Urinary bladder (tissue), 4 donors: ENCODE data around the gene CHST3. TPM values are rescaled to one million over a fixed set of nuclear protein-coding genes. Genes with fewer than 3 reads are reported as not detected.

Experiments used
- DNase-seq: peaks from one replicate; pipeline ENCODE4 v3.0.0-alpha.2; 2015; ENCODE audit errors: extremely low spot score
- H3K27ac ChIP-seq: one replicate; pipeline ENCODE4 v1.5.1; 2013; ENCODE audit warnings: low read depth, mild to moderate bottlenecking, moderate library complexity
- H3K36me3 ChIP-seq: one replicate; pipeline ENCODE4 v1.6.1; 2013; ENCODE audit warnings: mild to moderate bottlenecking, moderate library complexity; ENCODE audit not compliant: insufficient read depth
- H3K4me1 ChIP-seq: one replicate; pipeline ENCODE4 v1.6.1; 2013; ENCODE audit warnings: mild to moderate bottlenecking, moderate library complexity; ENCODE audit not compliant: insufficient read depth
- H3K4me3 ChIP-seq: one replicate; pipeline ENCODE4 v1.5.1; 2013; ENCODE audit warnings: low read depth, low read length
- WGBS: extraction: QIAGEN DNeasy Blood & Tissue Kit; methylation state at CpG from one replicate; pipeline ENCODE4 v1.1.7; 2013; 5-methylcytosine and 5-hydroxymethylcytosine counted together
- polyA plus RNA-seq: library from polyadenylated mRNA; stranded (reverse); fragments of 200-250 nt; gene quantifications from one replicate; pipeline ENCODE4 v1.2.3, GENCODE V29; 2013
- total RNA-seq: library from RNA; depleted of rRNA; stranded (reverse); fragments of >200 nt; gene quantifications from one replicate; pipeline ENCODE4 v1.2.3, GENCODE V29; 2014
- donor health status: healthy with polysubstance abuse.
- donor health status: healthy.

Gene CHST3
- total and polyA plus RNA-seq, 2 donors, result 15.9 to 17.1 TPM

DNA sequence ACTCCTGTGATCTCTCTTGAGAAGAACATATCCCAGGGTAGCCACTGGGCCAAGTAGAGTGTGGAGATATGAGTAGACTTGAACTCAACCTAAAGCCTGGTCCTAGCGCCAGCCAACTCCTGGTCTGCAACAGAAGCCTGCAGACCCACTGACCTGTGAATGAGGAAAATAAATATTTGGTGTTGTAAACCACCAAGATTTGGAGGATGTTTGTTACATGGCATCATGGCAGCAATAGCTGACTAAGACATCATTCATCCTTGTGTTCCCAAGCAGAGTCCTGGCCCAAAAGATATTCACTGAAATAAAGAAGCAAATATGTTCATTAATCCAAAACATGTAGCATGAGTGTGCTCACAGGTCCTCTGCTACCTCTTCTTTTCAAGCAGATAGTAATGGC lies 26.0 kb upstream of the CHST3 start:
- no peaks in the 10 kb centered on the region for H3K4me1 ChIP-seq
- no peak overlapping the region for H3K27ac ChIP-seq
- WGBS, result 97% methylated on average over 1 of the region's 1 CpG
- no peaks in the 10 kb centered on the region for H3K36me3 ChIP-seq
- H3K4me3 ChIP-seq, result no peak overlapping the region
- DNase-seq, result no peak

DNA sequence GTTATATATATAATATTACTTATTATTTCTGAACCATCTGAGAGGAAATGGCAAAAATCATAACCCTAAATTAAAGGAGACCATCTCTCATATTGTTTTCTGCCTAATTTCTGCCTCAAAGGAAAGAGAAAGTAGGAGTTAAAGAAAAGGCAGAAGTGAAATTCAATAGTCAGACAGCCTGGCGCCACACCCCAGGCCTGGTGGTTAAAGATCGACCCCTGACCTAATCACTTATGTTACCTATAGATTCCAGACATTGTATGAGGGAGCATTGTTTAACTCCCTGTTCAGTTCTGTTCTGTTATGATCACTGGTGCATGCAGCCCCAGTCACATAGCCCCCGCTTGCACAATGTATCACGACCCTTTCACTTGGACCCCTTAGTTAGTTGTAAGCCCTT lies 24.9 kb upstream of the CHST3 start:
- Histone ChIP-seq H3K4me3 (no peak overlapping the region), H3K4me1 (no peaks in the 10 kb centered on the region), H3K36me3 (no peaks in the 10 kb centered on the region), H3K27ac (no peak overlapping the region)
- DNase-seq, result no peak
- WGBS, result 92% methylated on average over 4 of the region's 4 CpGs

DNA sequence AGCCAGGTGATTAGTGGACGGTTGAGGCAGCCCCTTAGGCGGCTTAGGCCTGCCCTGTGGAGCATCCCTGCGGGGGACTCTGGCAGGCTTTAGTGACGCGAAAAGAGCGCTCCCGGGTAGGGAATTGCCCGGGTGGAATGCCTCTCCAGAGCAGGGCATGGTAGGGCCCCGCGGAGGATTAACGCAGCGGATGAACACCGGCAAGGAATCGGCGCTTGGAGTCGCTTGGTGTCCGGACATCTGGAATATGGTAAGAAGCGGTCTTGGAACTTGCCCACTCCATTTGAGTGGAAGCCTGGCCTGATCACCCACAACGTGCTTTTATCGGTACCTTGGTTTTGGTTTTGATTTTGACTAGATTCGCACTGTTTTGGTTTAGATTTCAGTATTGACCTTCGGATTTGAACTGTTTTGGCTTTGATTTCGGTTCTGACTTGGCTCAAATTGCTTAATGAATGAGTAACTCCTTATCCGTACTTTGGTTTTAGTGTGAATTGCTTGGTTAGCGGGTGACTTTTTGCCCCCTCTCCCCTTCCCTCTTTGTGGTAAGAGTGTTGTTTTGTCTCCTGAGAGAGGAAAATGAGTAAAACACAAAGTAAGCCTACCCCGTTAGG lies 24.2 kb upstream of the CHST3 start:
- no peak for DNase-seq
- Histone ChIP-seq H3K27ac (no peak overlapping the region), H3K36me3 (no peaks in the 10 kb centered on the region), H3K4me1 (no peaks in the 10 kb centered on the region), H3K4me3 (no peak overlapping the region)
- 94% methylated on average over 26 of the region's 26 CpGs for WGBS

DNA sequence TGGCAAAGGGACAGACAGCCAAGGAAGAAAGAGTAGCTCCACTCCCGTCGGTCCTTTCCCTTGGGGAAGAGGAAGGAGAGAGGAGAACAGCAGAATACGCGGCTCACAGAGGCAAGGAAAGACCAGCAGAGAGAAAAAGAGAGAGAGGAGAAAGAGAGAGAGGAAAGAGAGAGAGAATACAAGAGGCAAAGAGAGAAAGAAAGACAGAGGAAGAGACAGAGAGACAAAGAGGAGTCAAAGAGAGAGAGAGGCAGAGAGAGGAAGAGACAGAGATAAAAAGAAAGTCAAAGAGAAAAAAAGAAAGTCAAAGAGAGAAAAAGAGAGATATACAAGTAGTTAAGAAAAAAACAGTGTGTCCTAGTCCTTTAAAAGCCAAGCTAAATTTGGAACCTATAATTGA lies 23.4 kb upstream of the CHST3 start:
- Histone ChIP-seq H3K4me1 (no peaks in the 10 kb centered on the region), H3K27ac (no peak overlapping the region), H3K36me3 (no peaks in the 10 kb centered on the region), H3K4me3 (no peak overlapping the region)
- no peak for DNase-seq
- WGBS, result 84% methylated on average over 4 of the region's 4 CpGs

DNA sequence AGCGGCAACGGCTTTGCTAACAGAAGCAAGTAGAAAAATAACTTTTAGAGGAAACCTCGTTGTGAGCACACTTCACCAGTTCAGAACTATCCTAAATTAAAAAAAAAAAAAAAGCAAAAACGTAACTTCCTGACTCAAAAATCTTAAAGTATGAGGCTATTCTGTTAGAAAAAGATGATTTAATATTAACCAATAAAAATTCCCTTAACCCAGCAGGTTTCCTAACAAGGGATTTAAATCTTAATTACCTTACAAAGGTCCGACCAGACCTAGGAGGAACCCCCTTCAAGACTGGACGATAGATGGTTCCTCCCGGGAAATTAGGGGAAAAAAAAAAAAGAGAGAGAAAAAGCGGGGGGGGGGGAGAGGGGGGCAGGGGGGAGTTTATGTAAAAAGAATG lies 22.9 kb upstream of the CHST3 start:
- H3K36me3 ChIP-seq, result no peaks in the 10 kb centered on the region
- no peak overlapping the region for H3K4me3 ChIP-seq
- H3K4me1 ChIP-seq, result no peaks in the 10 kb centered on the region
- no peak for DNase-seq
- WGBS, result 71% methylated on average over 8 of the region's 8 CpGs
- no peak overlapping the region for H3K27ac ChIP-seq

DNA sequence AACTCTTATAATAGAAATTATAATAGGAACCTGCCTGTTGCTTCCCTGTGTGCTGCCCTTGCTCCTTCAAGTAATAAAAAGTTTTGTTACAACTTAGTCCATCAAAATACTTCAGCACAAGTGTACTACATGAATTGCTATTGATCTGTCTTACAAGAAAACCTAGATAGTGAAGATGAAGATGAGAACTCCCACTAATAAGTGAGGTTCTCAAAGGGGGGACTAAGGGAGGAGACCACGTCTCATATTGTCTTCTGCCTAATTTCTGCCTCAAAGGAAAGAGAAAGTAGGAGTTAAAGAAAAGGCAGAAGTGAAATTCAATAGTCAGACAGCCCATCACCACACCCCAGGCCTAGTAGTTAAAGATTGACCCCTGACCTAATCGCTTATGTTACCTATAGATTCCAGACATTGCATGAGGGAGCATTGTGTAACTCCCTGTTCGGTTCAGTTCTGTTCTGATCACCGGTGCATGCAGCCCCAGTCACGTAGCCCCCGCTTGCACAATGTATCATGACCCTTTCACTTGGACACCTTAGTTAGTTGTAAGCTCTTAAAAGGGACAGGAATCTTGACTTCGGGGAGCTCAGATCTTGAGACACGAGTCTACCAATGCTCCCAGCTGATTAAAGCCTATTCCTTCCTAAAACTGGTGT lies 18.2 kb upstream of the CHST3 start:
- WGBS, result 94% methylated on average over 8 of the region's 8 CpGs

DNA sequence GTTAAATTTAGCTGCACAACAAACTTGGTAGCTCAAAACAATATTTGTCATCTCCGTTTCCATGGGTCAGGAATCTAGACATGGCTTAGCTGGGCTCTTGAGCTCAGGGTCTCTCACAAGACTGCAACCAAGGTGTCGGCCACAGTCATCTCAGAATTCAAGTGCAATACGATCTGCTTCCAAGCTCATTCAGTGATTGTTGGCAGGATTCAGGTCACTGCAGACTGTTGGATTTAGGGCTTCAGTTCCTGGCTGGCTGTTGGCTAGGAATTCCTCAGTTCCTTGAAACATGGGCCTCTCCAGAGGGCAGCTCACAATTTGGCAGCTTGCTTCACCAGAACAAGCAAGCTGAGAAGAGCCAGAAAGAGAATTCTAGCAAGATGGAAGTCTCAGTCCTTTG lies 17.5 kb upstream of the CHST3 start:
- WGBS, result 91% methylated on average over 3 of the region's 3 CpGs
- DNase-seq, result no peak
- no peaks in the 10 kb centered on the region for H3K36me3 ChIP-seq
- no peaks in the 10 kb centered on the region for H3K4me1 ChIP-seq
- no peak overlapping the region for H3K4me3 ChIP-seq
- H3K27ac ChIP-seq, result no peak overlapping the region

More for the DNA sequence above, 18.2 kb upstream of the CHST3 start:
- H3K4me3 ChIP-seq, result no peak overlapping the region
- no peak overlapping the region for H3K27ac ChIP-seq
- no peaks in the 10 kb centered on the region for H3K36me3 ChIP-seq
- H3K4me1 ChIP-seq, result no peaks in the 10 kb centered on the region
- no peak for DNase-seq

DNA sequence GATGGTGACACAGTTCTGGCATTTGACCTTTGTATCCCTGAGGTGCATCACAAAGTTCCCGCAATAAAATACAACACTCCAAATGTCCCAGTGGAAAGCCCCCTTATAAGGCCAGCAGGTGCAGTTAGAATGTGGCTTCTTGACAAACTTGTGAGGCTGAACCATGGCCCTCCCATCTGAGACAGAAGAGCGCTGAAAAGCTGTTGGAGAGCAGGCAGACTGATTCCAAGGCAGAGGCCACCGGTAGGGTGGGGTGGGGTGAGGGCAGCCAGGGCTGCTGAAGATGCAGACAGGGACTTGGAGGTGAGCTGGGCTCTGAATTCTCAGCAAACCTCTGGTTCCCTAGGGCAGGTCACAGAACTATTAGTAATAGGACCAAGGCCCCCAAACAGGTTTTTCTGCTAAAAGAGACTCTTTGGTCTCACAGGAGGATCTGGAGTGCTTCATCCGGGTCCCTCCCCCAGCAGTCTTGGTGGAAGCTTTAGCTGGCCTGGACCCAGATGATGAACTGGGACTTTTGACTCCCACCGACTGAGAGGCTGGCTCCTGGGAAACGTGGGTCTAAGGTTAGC lies 15.6 kb upstream of the CHST3 start:
- Histone ChIP-seq H3K27ac (no peak overlapping the region), H3K4me3 (no peak overlapping the region), H3K4me1 (no peaks in the 10 kb centered on the region), H3K36me3 (no peaks in the 10 kb centered on the region)
- WGBS, result 79% methylated on average over 6 of the region's 6 CpGs
- no peak for DNase-seq

DNA sequence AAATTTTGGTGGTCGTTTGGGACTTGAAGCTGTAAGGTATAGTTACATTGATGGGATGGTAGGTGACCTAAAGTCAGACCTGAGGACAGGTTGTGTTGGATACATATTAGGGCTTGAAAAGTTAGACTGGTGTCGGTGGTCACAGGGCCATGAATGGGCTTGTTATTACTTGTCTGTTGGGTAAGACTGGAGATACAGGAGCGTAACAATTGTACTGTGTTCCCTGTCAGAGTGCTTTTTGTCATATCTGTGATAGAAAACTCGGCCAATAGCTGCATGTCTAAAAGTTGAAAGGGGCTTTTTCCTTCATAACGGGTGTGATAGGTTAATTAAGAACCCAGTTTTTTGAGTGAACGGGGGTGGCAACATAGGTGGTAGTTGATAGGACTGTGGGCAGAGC lies 13.5 kb upstream of the CHST3 start:
- H3K4me3 ChIP-seq, result no peak overlapping the region
- no peaks in the 10 kb centered on the region for H3K36me3 ChIP-seq
- no peak overlapping the region for H3K27ac ChIP-seq
- 87% methylated on average over 6 of the region's 6 CpGs for WGBS
- H3K4me1 ChIP-seq, result no peaks in the 10 kb centered on the region
- DNase-seq, result no peak

DNA sequence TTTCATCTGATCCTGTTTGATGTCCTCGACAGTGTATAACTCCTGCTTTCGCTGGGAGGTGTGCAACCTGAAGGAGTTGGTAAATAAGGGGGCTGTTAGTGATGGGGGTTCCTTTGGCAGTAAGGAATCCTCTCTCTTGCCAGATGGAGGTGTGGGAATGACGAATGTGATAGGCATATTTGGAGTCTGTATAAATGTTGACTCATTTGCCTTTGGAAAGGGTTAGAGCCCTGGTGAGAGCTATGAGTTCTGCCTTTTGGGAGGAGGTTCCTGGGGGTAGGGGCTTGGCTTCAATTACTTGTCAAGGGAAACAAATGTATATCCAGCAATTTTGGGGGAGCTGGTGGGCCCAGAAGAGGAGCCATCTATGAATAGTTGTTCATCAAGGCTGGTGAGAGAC lies 11.4 kb upstream of the CHST3 start:
- Histone ChIP-seq H3K4me3 (no peak overlapping the region), H3K27ac (no peak overlapping the region), H3K36me3 (no peaks in the 10 kb centered on the region), H3K4me1 (no peaks in the 10 kb centered on the region)
- no peak for DNase-seq
- WGBS, result 79% methylated on average over 3 of the region's 3 CpGs

DNA sequence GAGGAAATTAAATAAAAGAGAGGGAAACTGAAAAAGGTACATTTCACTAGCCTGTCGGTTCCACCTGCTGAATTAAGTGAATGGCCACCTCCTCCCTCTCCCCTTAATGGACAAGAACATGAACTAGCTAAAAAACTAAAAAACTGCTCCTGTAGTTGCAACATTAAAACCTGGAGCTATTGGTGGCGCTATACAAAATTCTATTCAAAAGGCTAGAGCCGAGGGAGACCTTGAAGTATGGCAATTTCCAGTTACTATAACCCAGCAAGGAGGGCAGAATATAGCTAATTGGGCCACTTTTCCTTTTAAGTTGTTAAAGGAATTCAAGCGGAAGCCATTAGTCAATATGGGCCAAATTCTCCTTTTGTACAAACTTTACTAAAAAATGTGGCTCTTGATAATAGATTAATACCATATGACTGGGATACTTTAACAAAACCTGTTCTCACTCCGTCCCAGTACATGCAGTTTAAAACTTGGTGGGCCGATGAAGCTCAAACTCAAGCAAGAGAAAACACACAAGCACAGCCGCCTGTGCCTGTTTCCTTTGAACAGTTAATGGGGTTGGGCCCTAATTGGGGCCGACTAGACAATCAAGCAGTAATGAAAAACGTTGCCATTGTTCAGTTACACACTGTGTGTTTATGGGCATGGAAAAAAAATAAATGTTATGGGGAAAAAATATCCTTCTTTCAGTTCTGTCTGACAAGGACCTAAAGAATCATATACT lies 6.5 kb upstream of the CHST3 start:
- WGBS, result 68% methylated on average over 9 of the region's 9 CpGs
- Histone ChIP-seq H3K4me3 (no peak overlapping the region), H3K4me1 (no peaks in the 10 kb centered on the region), H3K27ac (no peak overlapping the region), H3K36me3 (no peaks in the 10 kb centered on the region)
- no peak for DNase-seq

DNA sequence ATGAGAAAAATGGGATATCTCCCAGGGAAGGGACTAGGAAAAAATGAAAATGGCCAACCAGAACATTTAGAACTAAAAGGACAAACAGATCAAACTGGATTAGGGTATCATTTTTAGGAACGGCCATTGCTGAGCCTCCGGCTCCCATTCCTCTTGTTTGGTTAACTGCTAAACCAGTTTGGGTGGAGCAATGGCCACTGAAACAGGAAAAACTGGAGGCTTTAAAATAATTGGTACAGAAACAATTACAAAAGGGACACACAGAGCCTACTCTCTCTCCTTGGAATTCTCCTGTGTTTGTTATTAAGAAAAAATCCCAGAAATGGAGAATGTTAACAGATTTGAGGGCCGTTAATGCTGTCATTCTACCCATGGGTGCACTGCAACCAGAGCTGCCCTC lies 4.7 kb upstream of the CHST3 start:
- no peaks in the 10 kb centered on the region for H3K36me3 ChIP-seq
- DNase-seq, result no peak
- no peak overlapping the region for H3K4me3 ChIP-seq
- 87% methylated on average over 3 of the region's 3 CpGs for WGBS
- H3K4me1 ChIP-seq, result no peaks in the 10 kb centered on the region
- no peak overlapping the region for H3K27ac ChIP-seq

DNA sequence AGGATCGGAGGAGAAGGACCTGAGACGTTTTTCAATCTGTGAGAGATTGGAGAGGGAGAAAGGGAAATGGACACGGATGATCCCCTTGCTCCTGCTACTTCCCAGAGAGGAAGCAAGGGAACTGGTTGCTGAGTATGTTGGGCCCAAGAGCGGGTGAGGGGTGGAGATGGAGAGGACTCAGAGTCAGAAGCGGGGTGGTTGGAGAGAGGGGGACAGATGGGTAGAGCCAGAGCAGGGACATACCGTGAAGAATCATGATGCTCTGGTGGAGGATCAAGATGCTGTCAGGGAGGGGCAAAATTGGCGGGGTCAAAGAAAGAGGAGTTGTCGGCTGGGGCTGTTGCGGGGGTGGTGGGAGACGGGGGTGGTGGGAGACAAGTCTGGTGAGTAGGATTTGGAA lies 2.4 kb upstream of the CHST3 start:
- H3K27ac ChIP-seq, result no peak overlapping the region

DNA sequence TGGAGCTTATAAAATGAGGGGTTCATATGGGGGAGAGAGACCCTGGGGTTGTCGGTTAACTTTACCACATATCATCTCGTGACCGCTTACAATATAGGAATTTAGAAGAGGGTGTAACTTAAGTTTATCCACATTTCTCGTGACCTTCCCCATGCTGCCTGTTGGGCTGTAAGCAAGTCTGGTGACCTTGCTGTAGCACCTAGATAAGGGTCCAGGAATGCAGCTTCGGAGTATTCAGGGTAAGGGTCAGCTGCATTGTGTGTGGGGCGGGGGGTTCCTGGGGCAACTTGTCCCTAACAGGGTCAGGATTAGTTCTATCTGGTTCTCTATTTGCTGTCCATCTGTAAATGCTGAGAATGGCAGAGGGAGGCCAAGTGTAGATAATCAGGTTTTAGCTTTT lies 1.3 kb upstream of the CHST3 start:
- no peak for DNase-seq
- H3K4me1 ChIP-seq, result no peaks in the 10 kb centered on the region
- no peak overlapping the region for H3K27ac ChIP-seq
- H3K4me3 ChIP-seq, result no peak overlapping the region
- no peaks in the 10 kb centered on the region for H3K36me3 ChIP-seq
- WGBS, result 89% methylated on average over 6 of the region's 6 CpGs

More for the DNA sequence above, 2.4 kb upstream of the CHST3 start:
- WGBS, result 92% methylated on average over 10 of the region's 10 CpGs
- Histone ChIP-seq H3K36me3 (no peaks in the 10 kb centered on the region), H3K4me3 (no peak overlapping the region), H3K4me1 (no peaks in the 10 kb centered on the region)
- DNase-seq, result no peak
